Endometrium (tissue), 2 donors: ENCODE measurements around the gene LDB2.
"Not testable (repeated sequence)": the region's sequence is repeated elsewhere in the genome, so short reads cannot be mapped to it uniquely, and the experiment has no call there.

Source experiments
- FAIRE-seq: peaks from 2 replicates; lab custom pipeline; 2012; peaks lifted over from hg19 to GRCh38; lab: Jason Lieb, UNC
- donor health status: control.
- donor health status: control.

LDB2 gene

GRCh38 chr4:16544869-16545268, 353.6 kb downstream of the LDB2 start:
- no peak for FAIRE-seq

- no peak for FAIRE-seq
Observed at GRCh38 chr4:16544251-16544721, 354.2 kb downstream of the LDB2 start.

GRCh38 chr4:16537926-16538325, 360.5 kb downstream of the LDB2 start:
- FAIRE-seq, result no peak

- FAIRE-seq, result peak; percentile 39
Observed at GRCh38 chr4:16532240-16532970, 366.0 kb downstream of the LDB2 start.

- no peak for FAIRE-seq
Observed at GRCh38 chr4:16530688-16531635, 367.5 kb downstream of the LDB2 start.

- no peak for FAIRE-seq
Observed at GRCh38 chr4:16524911-16525554, 373.4 kb downstream of the LDB2 start.

- no peak for FAIRE-seq
Observed at GRCh38 chr4:16524406-16524805, 374.0 kb downstream of the LDB2 start.

- not testable (repeated sequence) for FAIRE-seq
Observed at GRCh38 chr4:16523526-16523925, 374.9 kb downstream of the LDB2 start.

- FAIRE-seq, result no peak
Observed at GRCh38 chr4:16521156-16521915, 377.1 kb downstream of the LDB2 start.

- FAIRE-seq, result no peak
Observed at GRCh38 chr4:16516796-16517439, 381.5 kb downstream of the LDB2 start.

- no peak for FAIRE-seq
Observed at GRCh38 chr4:16513876-16514275, 384.6 kb downstream of the LDB2 start.

GRCh38 chr4:16508968-16509367, 389.5 kb downstream of the LDB2 start:
- FAIRE-seq, result no peak

GRCh38 chr4:16505726-16506125, 392.7 kb downstream of the LDB2 start:
- no peak for FAIRE-seq

- no peak for FAIRE-seq
Observed at GRCh38 chr4:16505267-16505666, 393.2 kb downstream of the LDB2 start.

GRCh38 chr4:16503421-16504100, 394.9 kb downstream of the LDB2 start:
- FAIRE-seq, result no peak

GRCh38 chr4:16498978-16499377, 399.5 kb downstream of the LDB2 start:
- no peak for FAIRE-seq

- FAIRE-seq, result no peak
Observed at GRCh38 chr4:16496501-16496900, 401.9 kb downstream of the LDB2 start.

GRCh38 chr4:16492872-16493271, 405.6 kb downstream of the LDB2 start:
- no peak for FAIRE-seq

GRCh38 chr4:16489226-16489625, 409.2 kb downstream of the LDB2 start:
- no peak for FAIRE-seq

- no peak for FAIRE-seq
Observed at GRCh38 chr4:16488084-16488483, 410.4 kb downstream of the LDB2 start.

GRCh38 chr4:16484711-16485110, 413.7 kb downstream of the LDB2 start:
- no peak for FAIRE-seq
